HG03280 (cell line): ENCODE results near the gene ATG7.

Source experiments
- ATAC-seq: cut with Tn5 transposase; IDR thresholded peaks from one replicate; pipeline ENCODE4 v1.9.1; 2021; ENCODE audit warnings: mild to moderate bottlenecking, moderate library complexity; ENCODE audit not compliant: unreplicated experiment

Gene ATG7

GRCh38 chr3:11271986-11272904 is at the start of gene ATG7:
TSS of gene ATG7 (plus strand) at chr3:11272397. CDS start at chr3:11298696, 26,299 bp downstream.
- peak; percentile 99 for ATAC-seq

GRCh38 chr3:11224010-11224409 is 48.2 kb upstream of the ATG7 start:
- no peak for ATAC-seq

- ATAC-seq = no peak
These were observed 47.3 kb upstream of the ATG7 start for GRCh38 chr3:11224870-11225229.

GRCh38 chr3:11226042-11226370 is 46.2 kb upstream of the ATG7 start:
- no peak for ATAC-seq

- no peak for ATAC-seq
These were observed 44.2 kb upstream of the ATG7 start for GRCh38 chr3:11228041-11228440.

- ATAC-seq = no peak
These were observed 42.1 kb upstream of the ATG7 start for GRCh38 chr3:11230125-11230524.

- no peak for ATAC-seq
These were observed 41.4 kb upstream of the ATG7 start for GRCh38 chr3:11230832-11231231.

GRCh38 chr3:11235385-11235784 is 36.8 kb upstream of the ATG7 start:
- no peak for ATAC-seq

GRCh38 chr3:11236588-11237461 is 35.4 kb upstream of the ATG7 start:
- peak; percentile 70 for ATAC-seq

GRCh38 chr3:11238060-11238459 is 34.1 kb upstream of the ATG7 start:
- no peak for ATAC-seq

GRCh38 chr3:11238880-11239279 is 33.3 kb upstream of the ATG7 start:
- no peak for ATAC-seq

GRCh38 chr3:11239796-11240195 is 32.4 kb upstream of the ATG7 start:
- ATAC-seq = no peak

- ATAC-seq = no peak
These were observed 31.7 kb upstream of the ATG7 start for GRCh38 chr3:11240496-11240895.

GRCh38 chr3:11244121-11244677 is 28.0 kb upstream of the ATG7 start:
- no peak for ATAC-seq

- ATAC-seq = no peak
These were observed 26.9 kb upstream of the ATG7 start for GRCh38 chr3:11245276-11245675.

GRCh38 chr3:11245827-11246662 is 26.2 kb upstream of the ATG7 start:
- ATAC-seq = no peak

GRCh38 chr3:11246663-11246970 is 25.6 kb upstream of the ATG7 start:
- ATAC-seq = no peak

GRCh38 chr3:11247362-11247761 is 24.8 kb upstream of the ATG7 start:
- no peak for ATAC-seq

GRCh38 chr3:11248596-11248995 is 23.6 kb upstream of the ATG7 start:
- no peak for ATAC-seq

GRCh38 chr3:11250902-11251806 is 21.0 kb upstream of the ATG7 start:
- ATAC-seq = no peak
